GM19025 (cell line): ENCODE results near the gene LSM14B.
"Not testable (repeated sequence)": the region's sequence is repeated elsewhere in the genome, so short reads cannot be mapped to it uniquely, and the experiment has no call there.

ENCODE experiments used
- ATAC-seq: cut with Tn5 transposase; IDR thresholded peaks from one replicate; pipeline ENCODE4 v1.9.1; 2021; ENCODE audit warnings: mild to moderate bottlenecking, low read depth, moderate library complexity; ENCODE audit not compliant: unreplicated experiment

LSM14B gene

DNA sequence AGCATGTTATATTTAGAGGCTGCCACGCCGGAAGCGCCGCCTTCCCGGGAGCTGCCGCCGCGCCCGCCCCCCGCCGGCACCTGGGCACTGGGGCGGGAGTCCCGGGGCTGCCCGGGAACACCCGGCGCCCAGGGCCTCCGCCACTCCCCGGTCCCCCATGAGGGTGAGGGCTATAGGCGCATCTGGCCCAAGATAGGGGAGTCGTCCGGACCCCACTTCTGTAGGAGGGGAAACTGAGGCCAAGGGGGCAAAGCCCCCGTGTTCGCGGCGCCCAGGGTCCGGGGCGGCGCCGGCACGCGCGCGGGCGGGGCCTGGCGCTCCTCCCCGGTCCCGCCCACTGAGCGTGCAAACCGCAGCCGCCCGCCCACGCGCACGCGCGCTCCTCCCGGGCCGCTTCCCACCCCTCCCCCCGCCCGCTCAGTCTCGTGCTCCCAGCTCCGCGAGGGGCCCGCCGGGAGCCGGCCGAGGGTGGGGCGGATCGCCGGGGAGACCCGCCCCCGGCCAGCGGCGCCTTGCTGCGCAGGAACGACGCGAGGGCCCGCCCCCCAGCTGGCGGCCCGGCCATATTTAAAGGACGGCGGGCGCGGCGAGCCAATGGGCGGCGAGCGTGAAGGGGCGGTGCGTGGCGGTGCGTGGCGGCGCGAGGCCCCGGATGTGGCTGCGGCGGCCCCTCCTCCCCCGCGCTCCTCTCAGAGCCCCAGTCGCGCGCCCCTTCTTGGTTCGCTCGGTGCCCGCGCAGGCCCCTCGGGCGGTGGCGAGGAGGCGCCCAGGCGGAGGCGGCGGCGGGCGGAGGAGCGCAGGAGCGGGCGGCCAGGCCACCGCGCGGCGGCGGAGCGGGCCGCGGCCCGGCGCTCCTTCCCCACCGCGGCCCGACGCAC lies at the start of gene LSM14B:
LSM14B (plus strand) TSS at position 700 of the 878 bp plus-strand sequence. CDS start 192 bp downstream, outside the sequence.
- ATAC-seq = peak; percentile 75

DNA sequence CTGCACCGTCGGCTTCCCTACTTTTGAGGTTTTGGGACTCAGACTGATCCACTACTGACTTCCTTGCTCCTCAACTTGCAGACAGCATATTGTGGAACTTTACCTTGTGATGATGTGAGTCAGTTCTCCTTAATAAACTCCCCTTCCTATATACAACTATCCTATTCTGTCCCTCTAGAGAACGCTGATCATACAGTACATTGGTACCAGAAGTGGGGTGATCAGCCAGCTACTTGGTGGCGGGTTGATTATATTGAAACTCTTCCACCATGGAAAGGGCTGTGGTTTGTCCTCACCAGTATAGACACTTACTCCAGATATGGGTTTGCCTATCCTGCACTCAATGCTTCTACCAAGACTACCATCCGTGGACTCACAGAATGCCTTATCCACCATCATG lies 49.0 kb upstream of the LSM14B start:
- no peak for ATAC-seq

DNA sequence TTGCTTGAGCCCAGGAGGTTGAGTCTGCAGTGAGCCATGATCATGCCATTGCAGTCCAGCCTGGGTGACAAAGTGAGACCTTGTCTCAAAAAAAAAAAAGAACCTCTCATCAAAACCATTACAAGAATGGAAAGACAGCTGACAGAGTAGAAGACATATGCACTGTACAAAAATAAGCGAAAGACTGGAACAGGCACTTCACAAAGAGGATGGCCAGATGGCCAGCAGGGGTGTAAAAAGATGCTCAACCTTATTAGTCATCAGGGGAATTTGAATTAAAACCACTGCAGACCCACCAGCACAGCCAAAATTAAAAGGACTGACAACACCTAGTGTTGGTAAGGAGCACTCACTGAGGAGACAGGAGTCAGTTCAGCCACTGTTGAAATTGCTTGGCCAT lies 43.1 kb upstream of the LSM14B start:
- ATAC-seq = no peak

DNA sequence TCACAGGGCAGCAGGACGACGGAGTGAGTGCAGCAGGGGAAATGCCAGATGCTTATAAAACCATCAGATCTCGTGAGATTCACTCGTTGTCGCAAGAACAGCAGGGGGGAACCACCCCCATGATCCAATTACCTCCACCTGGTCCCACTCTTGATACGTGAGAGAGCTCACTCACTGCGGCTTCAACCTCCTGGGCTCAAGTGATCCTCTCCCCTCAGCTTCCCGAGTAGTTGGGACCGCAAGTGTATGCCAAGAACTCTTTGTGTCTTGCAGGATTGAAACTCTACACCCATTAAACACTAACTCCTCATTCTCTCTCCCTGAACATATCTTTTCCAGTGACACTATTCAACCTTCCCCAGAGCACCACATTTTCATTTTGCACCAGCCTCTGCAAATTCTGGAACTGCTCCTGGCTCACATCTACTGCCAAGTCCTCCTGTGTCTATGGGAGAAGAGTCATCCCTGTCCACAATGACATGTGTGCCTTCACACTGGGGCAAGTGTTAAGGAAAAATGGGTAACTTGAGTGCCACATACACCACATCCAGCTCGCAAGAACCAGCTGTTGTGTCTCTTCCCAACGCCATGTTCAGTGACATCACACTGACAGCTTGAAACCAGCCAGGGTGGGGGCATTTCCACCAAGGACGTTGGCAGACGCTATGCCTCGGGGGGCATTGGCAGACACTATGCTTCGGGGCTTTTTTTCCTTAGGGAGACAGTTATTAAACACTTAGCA lies 41.9 kb upstream of the LSM14B start:
- no peak for ATAC-seq

DNA sequence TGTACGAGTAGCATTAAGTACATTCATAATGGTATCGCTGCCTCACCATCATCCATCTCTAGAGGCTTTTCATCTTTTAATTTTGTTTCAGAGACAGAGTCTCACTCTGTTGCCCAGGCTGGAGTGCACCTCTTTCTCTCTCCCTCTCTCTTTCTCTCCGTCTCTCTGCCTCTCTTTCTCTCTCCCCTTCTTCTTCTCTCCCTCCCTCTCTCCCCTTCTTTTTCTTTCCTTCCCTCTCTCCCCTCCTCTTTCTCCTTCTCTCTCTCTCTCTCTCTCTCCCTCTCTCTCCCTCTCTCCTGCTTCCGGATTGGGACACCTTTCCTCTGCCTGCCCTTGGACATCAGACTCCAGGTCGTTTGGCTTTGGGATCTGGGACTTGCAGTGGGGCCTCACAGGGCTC lies 39.0 kb upstream of the LSM14B start:
- no peak for ATAC-seq

DNA sequence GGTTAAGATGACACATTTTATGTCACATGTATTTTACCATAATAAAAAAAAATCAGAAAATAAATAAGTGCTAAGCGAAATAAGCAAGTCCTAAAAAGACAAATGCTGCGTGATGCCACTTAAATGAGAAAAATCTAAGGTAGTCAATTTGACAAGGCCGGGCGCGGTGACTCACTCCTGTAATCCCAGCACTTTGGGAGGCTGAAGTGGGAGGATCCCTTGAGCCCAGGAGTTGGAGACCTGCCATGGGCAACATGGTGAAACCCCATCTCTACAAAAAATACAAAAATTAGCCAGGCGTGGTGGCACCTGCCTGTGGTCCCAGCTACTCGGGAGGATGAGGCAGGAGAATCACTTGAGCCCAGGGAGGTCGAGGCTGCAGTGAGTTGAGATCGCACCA lies 38.1 kb upstream of the LSM14B start:
- ATAC-seq = not testable (repeated sequence)

DNA sequence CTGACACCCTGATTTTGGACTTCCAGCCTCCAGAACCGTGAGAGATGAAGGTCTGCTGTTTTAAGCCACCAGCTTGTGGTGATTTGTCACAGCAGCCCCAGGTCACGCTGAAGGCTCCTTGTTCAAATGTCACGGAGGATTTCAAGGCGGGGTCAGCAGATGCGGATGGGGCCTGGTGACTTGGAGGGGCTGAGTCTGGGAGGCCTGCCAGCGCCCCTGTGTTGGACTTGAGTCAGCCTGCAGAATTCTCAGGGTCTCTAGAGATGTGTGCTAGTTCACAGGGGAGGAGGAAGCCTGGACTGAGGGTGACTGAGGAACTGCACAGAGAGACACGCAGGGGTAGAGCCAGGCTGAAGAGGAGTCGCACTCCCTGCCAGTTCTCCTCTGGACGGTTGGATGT lies 37.1 kb upstream of the LSM14B start:
- ATAC-seq = no peak

DNA sequence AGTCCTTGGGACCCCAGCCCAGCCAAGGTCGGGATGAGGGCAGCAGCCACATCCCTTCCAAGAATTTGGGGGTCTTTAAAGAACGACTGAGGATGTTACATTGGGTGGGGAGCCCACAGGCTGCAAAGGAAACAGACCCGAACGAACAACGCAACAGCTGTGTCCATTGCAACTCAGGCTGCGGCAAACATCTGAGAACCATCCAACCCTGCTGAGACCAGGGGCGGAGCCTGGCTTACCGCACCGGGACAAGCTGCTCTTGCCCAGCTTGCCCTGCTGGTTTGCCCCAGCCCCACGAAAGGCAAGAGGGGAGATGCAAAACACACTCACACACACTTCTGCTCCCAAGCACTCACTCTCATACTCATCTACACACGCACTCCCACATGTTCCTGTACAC lies 35.0 kb upstream of the LSM14B start:
- ATAC-seq = no peak

DNA sequence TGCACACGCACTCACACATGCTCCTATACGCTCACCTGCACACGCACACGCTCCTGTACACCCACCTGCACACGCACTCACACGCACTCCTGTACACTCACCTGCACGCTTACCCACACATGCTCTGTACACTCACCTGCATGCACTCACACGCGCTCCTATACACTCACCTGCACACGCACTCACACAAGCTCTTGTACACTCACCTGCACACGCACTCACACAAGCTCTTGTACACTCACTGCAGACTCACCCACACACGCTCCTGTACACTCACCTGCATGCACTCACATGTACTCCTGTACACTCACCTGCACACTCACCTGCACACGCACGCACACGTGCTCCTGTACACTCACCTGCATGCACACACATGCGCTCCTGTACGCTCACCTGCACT lies 34.6 kb upstream of the LSM14B start:
- ATAC-seq = no peak

DNA sequence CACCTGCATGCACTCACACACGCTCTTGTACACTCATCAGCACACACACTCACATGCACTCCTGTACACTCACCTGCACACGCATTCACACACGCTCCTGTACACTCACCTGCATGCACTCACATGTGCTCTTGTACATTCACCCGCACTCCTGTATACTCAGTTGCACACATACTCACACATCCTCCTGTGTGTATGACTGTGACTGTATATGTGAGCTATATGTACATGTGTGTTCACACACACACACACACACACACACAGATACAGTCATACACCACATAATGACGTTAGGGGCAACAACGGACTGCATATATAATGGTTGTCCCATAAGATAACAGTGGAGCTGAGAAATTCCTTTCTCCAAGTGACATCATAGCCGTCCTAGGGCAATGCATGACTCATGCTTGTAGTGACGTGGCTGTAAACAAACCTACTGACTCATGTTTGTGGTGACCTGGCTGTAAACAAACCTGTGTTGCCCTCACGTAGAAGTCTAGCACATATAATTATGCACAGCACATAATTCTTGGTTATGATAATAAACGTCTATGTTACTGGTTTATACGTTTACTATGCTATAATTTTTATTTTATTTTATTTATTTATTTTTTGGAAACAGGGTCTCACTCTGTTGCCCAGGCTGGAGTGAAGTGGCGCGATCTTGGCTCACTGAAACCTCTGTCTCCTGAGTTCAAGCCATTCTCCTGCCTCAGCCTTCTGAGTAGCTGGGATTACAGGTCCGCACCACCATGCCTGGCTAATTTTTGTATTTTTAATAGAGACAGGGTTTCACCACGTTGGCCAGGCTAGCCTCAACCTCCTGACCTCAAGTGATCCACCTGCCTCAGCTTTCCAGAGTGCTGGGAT lies 33.8 kb upstream of the LSM14B start:
- no peak for ATAC-seq

DNA sequence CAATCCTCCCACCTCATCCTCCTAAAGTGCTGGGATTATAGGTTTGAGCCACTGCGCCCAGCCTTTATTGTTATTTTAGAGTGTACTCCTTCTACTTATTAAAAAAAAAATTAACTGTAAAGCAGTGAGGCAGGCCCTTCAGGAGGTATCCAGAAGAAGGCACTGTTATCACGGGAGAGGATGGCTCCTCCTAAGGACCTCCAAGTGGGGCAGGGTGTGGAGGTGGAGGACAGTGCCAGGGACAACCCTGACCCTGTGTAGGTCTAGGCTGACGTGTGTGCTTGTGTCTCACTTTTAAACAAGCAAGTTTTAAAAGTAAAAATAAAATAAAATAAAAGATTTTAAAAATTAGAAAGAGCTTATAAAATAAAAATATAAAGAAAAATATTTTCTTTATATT lies 32.9 kb upstream of the LSM14B start:
- no peak for ATAC-seq

DNA sequence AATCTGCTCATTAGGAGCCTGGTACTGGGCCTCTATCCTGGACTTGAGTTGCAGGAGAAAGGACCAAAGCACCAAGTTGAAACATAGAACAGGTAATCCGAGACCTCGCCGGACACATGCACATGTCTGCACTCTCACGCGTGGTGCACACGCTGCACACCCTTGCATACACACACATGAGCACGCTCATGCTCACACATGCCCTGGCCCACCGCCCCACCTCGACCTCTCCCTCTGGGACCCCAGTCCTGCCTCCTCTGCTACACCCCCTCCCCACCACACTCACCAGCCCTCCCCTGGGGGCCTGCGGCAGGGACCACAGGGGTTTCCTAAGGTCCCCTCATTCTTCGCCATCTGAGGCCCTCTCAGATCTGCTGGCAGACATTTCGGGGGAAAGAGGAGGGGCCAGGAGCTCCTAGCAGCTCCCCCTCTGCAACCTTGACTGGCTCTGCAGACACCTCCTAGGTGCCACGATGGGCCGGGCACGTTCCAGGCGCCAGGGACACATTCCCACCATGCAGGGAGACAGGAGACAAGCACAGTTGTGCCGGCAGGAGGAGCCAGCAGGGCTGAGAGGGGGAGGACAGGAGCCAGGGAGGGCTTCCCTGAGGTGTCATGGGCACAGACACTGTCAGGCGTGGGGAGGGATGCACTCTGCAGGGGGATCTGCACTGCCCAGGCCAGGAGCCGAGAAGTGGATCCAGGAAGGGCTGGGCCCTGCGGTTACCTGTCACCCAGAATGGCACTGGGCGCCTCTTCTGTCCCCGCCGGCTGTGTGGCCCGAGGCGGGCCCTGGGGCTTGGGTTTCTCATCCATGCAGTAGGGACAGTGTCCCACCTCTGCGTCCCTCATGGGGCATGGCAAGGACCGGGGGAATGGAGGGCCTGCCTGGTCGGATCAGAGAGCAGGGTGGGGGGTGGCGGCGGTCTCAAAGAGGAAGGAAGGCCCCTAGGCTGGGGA lies 25.6 kb upstream of the LSM14B start:
- ATAC-seq = no peak

DNA sequence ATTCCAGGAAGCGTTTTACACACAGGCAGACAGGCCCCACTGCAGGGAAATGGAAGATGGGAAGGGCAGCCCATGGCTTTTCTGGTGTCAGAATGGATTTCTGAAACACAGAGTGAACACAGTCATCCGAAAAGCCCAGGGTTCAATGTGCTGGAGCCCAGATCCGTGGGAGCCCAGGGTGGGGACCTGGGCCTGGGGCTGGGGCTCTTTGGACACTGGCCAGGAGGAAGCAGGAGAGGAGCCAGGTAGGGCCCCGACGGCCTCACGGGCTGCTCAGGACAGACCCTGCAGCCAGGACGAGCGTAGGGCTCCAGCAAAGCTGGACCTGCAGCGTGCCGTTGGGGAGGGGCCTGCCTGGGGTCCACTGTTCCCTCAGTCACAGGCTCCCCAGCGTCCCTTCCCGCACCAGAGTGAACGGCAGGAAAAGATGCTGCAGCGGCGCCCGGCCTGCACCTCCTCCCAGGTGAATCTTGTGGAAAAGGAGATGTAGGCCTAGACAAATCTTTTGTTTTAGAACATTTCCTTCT lies 24.3 kb upstream of the LSM14B start:
- ATAC-seq = no peak

DNA sequence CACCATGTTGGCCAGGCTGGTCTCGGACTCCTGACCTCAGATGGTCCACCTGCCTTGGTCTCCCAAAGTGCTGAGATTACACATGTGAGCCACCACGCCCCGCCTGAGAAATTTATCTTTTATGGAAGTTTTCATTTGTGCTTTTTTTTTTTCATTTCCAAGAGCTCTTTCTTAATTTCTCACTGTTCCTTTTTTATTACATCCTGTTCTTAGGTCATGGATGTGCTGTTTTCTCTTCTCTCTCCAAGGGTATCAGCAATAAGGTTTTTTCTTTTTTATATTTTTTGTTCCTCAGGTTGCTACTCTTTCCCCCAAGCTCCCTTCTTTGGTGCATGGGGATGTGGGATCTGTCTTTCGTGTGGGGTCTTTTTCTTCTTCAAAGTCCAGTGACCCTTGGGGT lies 21.2 kb upstream of the LSM14B start:
- ATAC-seq = no peak

DNA sequence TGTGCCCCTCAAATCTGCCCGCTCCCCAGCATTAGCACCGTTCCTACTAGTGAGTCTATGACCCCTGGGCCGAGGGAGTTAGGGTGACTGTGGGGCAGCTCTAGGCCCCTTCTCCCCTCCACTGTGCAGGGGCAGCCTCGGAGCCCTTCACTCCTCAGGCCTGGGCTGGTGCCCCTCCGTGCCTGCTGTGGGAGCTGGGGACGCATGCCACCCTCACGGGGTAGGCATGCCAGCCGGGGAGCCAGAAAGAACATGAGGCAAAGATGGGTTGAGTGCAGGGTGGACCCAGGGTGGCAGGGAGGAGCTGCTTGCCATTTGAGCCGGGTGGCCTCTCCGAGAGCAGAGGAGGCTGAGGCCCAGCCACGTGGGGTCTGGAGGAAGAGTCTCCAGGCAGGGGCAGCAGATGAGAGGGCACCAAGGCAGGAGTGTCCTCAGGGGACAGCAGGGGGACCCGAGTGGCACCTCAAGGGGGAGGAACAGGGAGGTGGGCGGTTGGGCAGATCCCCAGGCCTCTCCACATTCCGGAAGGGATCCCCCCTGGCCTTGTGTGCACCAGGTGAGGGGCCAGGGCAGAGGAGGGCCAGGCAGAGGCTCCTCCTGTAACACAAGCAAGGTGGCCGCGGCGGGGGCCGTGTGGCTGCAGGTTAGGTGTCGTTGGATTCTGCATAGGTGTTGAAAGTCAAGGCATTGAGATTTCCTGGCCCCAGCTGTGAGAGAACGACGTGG lies 18.6 kb upstream of the LSM14B start:
- ATAC-seq = no peak

DNA sequence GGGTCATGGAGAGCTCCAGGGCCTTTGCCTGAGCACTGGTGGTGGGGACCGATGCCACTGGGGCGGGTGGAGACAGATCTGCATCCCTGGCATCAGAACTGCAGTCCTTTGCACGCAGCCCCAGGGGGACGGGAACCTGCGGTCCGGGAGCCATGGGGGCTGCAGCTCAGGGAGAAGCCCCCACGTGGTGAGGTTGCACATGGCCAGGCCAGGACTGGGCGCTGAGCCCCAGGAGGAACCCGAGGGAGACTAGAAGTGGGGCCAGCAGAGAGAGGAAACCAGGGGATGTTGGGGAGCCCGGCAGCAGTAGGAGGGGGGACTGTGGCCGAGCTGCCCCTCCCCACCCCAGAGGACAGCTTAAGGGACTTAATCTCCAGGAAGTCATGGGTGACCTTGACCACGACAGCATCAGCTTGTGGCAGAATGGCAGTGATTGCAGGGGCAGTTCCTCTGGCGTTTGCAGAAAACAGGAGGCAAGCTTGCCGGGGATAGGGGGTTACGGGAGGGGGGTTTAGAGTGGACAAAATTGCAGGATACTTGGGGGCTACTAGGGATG lies 18.0 kb upstream of the LSM14B start:
- ATAC-seq = no peak

DNA sequence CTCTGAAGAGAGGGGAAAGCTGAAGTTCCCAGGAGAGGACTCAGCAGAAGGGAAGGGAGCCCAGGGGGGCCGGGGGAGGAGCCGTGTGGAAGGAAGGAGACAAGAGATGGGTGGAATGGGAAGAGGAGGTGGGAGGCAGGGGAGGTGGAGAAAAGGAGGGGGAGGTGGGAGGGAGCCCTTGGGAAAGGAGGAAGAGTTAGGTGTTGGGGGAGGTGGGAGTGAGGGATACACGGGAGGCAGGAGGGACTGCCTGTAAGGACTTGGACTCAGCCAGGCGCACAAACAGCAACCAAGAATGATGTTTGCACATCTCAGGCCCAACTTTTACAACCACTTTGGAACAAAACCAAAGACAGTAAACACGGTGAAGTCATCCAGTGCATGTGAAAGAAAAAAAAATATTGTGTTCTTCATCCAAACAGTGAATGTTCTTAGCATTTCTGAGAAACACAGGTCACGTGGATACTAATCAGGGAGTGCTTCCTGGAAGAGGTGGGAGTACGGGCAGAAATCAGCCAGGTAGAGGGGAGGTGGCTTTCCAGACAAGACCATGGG lies 17.4 kb upstream of the LSM14B start:
- no peak for ATAC-seq

DNA sequence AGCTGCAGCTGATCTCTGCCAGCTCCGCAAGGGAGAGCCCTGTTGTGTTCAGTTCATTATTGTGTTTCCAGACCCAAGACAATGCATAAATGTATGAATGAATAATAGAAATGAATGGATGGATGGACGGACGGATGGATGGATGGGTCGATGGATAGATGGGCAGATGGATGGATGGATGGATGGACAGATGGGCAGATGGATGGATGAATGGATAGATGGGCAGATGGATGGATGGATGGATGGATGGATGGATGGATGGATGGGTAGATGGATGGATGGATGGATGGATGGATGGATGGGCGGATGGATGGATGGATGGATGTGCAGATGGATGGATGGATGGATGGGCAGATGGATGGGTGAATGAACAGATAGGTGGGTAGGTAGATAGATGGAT lies 16.7 kb upstream of the LSM14B start:
- ATAC-seq = no peak
